SU-DHL-6 (cell line): ENCODE measurements around the gene SLF1.

ENCODE experiments used
- H2AFZ ChIP-seq: fragments of 200-600 bp; sonication (generic); 2 replicates; pipeline ENCODE4 v1.6.1; 2014; ENCODE audit warnings: low read depth, mild to moderate bottlenecking, moderate library complexity, mixed read lengths, antibody characterized with exemption, low read length; ENCODE audit not compliant: severe bottlenecking
- H3F3A ChIP-seq: fragments of 200-600 bp; shearing (Covaris generic); 2 replicates; pipeline ENCODE4 v1.6.0; 2016; ENCODE audit warnings: antibody characterized with exemption, mild to moderate bottlenecking; ENCODE audit not compliant: insufficient read depth
- H3K27ac ChIP-seq: fragments of 200-600 bp; sonication (generic); 2 replicates; pipeline ENCODE4 v1.5.1; 2016; ENCODE audit warnings: low read depth, mild to moderate bottlenecking, low read length, moderate library complexity, mixed read lengths
- H3K27me3 ChIP-seq: fragments of 200-600 bp; sonication (generic), shearing (Covaris generic); 2 replicates; pipeline ENCODE4 v1.6.0; 2014; ENCODE audit warnings: mild to moderate bottlenecking, low read length
- H3K36me3 ChIP-seq: fragments of 200-600 bp; sonication (generic); 2 replicates; pipeline ENCODE4 v1.6.1; 2014; ENCODE audit warnings: mild to moderate bottlenecking, low read length, mixed read lengths
- H3K4me2 ChIP-seq: fragments of 300-600, 200-600 bp; shearing (Covaris generic), sonication (generic); 2 replicates; pipeline ENCODE4 v1.6.0; 2014; ENCODE audit warnings: low read length, low read depth, mild to moderate bottlenecking; ENCODE audit not compliant: poor library complexity, severe bottlenecking
- H3K4me3 ChIP-seq: fragments of 200-600 bp; sonication (generic); 2 replicates; pipeline ENCODE4 v1.5.1; 2014; ENCODE audit warnings: antibody characterized with exemption, low read length, mild to moderate bottlenecking, mixed read lengths; ENCODE audit not compliant: insufficient read depth, poor library complexity, severe bottlenecking
- H3K79me2 ChIP-seq: fragments of 200-600 bp; sonication (generic); 2 replicates; pipeline ENCODE4 v1.6.1; 2014; ENCODE audit warnings: mild to moderate bottlenecking, low read length, moderate library complexity; ENCODE audit not compliant: insufficient read depth
- H3K9ac ChIP-seq: fragments of 200-600 bp; sonication (generic); 2 replicates; pipeline ENCODE4 v1.7.0; 2014; ENCODE audit warnings: mild to moderate bottlenecking, low read length
- H3K9me2 ChIP-seq: fragments of 200-600 bp; sonication (generic); replicated peaks from 2 replicates; pipeline ENCODE4 v1.6.1; 2014; ENCODE audit warnings: low read length; ENCODE audit not compliant: insufficient read depth
- H3K9me3 ChIP-seq: fragments of 200-600 bp; sonication (generic); 2 replicates; pipeline ENCODE4 v1.6.1; 2014; ENCODE audit warnings: low read length, mixed read lengths; ENCODE audit not compliant: insufficient read depth
- H4K20me1 ChIP-seq: fragments of 200-600 bp; sonication (generic); 2 replicates; pipeline ENCODE4 v1.6.1; 2014; ENCODE audit warnings: low read depth, mild to moderate bottlenecking, antibody characterized with exemption, low read length, moderate library complexity, mixed read lengths
- EZH2phosphoT487 ChIP-seq: fragments of 200-600 bp; sonication (generic), shearing (Covaris generic); conservative IDR thresholded peaks from 2 replicates; pipeline ENCODE4 v1.6.1; 2018; ENCODE audit warnings: mild to moderate bottlenecking, antibody characterized with exemption, low read length, moderate library complexity, mixed read lengths
- TF ChIP-seq, protein P1 (sequence below): fragments of 200-600 bp; sonication (generic); IDR thresholded peaks from one replicate; pipeline ENCODE4 v1.5.1; 2017; ENCODE audit warnings: antibody characterized with exemption, mild to moderate bottlenecking, low read length, moderate library complexity; ENCODE audit not compliant: insufficient read depth, poor library complexity, severe bottlenecking

Gene SLF1

DNA sequence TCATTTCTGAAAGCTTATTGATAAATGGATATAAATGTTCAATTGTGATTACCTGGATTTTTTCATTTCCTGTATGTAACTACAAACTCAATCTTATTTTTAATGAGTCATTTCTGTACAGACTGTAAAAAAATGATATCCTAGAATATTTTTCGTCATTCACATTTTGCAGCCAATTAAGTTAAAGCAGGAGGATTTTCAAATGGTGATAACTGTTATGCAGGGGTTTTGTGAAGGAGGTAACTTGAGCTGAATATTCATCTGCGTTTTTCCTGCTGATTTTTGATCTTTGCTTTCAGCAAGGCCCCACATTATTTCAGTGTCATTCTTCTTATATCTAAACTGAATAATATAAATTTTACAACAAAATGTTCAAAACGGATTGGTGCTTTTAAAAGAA is 74.1 kb downstream of the SLF1 start:
- Histone ChIP-seq H3K36me3 (peaks cover 43% of the 10 kb centered on the region; the same call in 1 of the 2 replicates), H4K20me1 (no peaks in the 10 kb centered on the region), H3K4me3 (no peak overlapping the region), H3K4me2 (no peak overlapping the region), H3K9ac (no peak overlapping the region), H3K9me3 (no peaks in the 10 kb centered on the region), H3K79me2 (no peaks in the 10 kb centered on the region), H3K27ac (no peak overlapping the region), H2AFZ (no peak overlapping the region), H3F3A (peaks cover 6% of the 10 kb centered on the region; the same call in 1 of the 2 replicates), H3K27me3 (no peaks in the 10 kb centered on the region), H3K9me2 (no peaks in the 10 kb centered on the region)
- no peak for TF ChIP-seq EZH2phosphoT487
- TF ChIP-seq, protein P1, sequence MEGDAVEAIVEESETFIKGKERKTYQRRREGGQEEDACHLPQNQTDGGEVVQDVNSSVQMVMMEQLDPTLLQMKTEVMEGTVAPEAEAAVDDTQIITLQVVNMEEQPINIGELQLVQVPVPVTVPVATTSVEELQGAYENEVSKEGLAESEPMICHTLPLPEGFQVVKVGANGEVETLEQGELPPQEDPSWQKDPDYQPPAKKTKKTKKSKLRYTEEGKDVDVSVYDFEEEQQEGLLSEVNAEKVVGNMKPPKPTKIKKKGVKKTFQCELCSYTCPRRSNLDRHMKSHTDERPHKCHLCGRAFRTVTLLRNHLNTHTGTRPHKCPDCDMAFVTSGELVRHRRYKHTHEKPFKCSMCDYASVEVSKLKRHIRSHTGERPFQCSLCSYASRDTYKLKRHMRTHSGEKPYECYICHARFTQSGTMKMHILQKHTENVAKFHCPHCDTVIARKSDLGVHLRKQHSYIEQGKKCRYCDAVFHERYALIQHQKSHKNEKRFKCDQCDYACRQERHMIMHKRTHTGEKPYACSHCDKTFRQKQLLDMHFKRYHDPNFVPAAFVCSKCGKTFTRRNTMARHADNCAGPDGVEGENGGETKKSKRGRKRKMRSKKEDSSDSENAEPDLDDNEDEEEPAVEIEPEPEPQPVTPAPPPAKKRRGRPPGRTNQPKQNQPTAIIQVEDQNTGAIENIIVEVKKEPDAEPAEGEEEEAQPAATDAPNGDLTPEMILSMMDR = no peak

DNA sequence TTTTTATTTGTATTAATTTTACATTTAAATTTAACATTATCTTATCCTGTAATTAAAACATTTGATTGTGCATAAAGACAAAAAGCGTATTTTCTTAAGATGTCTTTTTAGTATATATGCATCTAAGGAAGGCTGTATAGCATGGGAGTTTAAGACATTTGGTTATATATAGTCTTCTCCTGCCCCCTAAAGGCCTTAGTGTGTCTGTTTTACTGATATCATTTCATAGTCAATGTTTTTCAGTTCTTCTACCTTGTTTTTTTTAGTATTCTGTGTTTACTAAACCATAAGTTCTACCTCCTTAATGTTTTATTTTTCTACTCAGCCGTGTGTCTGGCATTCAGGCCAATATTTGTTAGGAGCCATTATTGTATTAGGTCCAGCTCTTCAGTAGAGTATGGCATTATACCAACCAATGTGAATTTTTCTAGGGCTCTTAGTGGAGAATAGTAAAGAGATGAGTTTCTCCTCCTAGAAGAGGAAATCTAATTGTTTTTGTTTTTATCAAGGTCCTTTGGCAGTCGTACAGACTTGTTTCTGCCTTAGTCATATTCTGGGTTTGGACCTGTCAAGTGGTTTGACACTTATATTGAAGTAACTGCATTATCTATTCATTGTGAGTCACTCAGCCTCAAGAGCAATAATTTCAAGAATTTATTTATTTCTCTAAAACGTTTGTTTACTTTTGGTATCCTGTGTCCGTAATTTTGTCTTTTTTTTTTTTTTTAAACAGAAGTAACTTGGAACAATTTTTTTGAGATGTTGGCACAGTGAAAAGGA is 74.8 kb downstream of the SLF1 start:
- peaks cover 3% of the 10 kb centered on the region; the same call in 1 of the 2 replicates for H3F3A ChIP-seq
- H3K36me3 ChIP-seq = peaks cover 40% of the 10 kb centered on the region; the same call in 1 of the 2 replicates
- H3K79me2 ChIP-seq = no peaks in the 10 kb centered on the region
- H4K20me1 ChIP-seq = no peaks in the 10 kb centered on the region
- no peak overlapping the region for H3K4me3 ChIP-seq
- no peak overlapping the region for H2AFZ ChIP-seq
- no peaks in the 10 kb centered on the region for H3K27me3 ChIP-seq
- H3K4me2 ChIP-seq = no peak overlapping the region
- H3K9ac ChIP-seq = no peak overlapping the region
- no peaks in the 10 kb centered on the region for H3K9me2 ChIP-seq
- no peaks in the 10 kb centered on the region for H3K9me3 ChIP-seq
- no peak overlapping the region for H3K27ac ChIP-seq
- TF ChIP-seq, protein P1 = no peak
- no peak for TF ChIP-seq EZH2phosphoT487

DNA sequence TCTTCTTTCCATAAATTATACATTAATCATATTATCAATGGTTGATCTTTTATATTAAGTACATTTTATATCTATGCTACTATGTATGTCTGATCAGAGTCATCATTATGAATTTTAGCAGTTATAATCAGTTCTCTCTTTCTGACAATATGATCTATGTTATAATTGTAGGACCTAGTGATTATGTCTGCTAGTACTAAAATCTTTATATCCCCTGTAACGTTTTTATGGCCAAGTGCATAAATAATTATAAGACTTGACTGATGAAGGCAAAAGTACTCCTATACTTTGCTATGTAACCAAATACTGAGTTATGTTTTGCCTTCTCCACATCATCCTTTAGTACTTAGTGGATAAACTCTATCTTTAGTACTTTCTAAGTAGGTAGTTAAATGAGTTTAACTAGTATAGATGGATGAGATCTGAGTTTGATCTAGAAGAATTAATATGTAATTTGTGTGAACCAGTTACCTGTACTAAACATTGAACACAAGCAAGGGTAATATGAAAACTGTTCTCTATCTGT is 75.4 kb downstream of the SLF1 start:
- H3K9me2 ChIP-seq = no peaks in the 10 kb centered on the region
- H3K9me3 ChIP-seq = no peaks in the 10 kb centered on the region
- H3K4me2 ChIP-seq = no peak overlapping the region
- no peaks in the 10 kb centered on the region for H3K27me3 ChIP-seq
- TF ChIP-seq EZH2phosphoT487 = no peak
- TF ChIP-seq, protein P1 = no peak
- H3F3A ChIP-seq = no peaks in the 10 kb centered on the region
- no peak overlapping the region for H3K9ac ChIP-seq
- H4K20me1 ChIP-seq = no peaks in the 10 kb centered on the region
- H3K27ac ChIP-seq = no peak overlapping the region
- no peak overlapping the region for H2AFZ ChIP-seq
- no peak overlapping the region for H3K4me3 ChIP-seq
- no peaks in the 10 kb centered on the region for H3K79me2 ChIP-seq
- H3K36me3 ChIP-seq = peaks cover 33% of the 10 kb centered on the region; the same call in 1 of the 2 replicates
